ENCODE measurements around the gene CCR4.

GRCh38 chr3:32934150-32934742 lies 17.2 kb upstream of the CCR4 start:
- TF ChIP-seq, protein P1, sequence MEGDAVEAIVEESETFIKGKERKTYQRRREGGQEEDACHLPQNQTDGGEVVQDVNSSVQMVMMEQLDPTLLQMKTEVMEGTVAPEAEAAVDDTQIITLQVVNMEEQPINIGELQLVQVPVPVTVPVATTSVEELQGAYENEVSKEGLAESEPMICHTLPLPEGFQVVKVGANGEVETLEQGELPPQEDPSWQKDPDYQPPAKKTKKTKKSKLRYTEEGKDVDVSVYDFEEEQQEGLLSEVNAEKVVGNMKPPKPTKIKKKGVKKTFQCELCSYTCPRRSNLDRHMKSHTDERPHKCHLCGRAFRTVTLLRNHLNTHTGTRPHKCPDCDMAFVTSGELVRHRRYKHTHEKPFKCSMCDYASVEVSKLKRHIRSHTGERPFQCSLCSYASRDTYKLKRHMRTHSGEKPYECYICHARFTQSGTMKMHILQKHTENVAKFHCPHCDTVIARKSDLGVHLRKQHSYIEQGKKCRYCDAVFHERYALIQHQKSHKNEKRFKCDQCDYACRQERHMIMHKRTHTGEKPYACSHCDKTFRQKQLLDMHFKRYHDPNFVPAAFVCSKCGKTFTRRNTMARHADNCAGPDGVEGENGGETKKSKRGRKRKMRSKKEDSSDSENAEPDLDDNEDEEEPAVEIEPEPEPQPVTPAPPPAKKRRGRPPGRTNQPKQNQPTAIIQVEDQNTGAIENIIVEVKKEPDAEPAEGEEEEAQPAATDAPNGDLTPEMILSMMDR (IDR thresholded peaks at IDR 0.05), result peak; percentile 32 to 69 (median 55)
- no peak for TF ChIP-seq POLR2A (IDR thresholded peaks at IDR 0.05)

All from heart left ventricle (tissue), 13 donors.